HG03460 (cell line): Measurements from ENCODE around the gene MCCC1.
"Not testable (repeated sequence)": the region's sequence is repeated elsewhere in the genome, so short reads cannot be mapped to it uniquely, and the experiment has no call there.

ENCODE experiments used
- ATAC-seq: cut with Tn5 transposase; IDR thresholded peaks from one replicate; pipeline ENCODE4 v1.9.1; 2021; ENCODE audit not compliant: unreplicated experiment

Gene MCCC1

DNA sequence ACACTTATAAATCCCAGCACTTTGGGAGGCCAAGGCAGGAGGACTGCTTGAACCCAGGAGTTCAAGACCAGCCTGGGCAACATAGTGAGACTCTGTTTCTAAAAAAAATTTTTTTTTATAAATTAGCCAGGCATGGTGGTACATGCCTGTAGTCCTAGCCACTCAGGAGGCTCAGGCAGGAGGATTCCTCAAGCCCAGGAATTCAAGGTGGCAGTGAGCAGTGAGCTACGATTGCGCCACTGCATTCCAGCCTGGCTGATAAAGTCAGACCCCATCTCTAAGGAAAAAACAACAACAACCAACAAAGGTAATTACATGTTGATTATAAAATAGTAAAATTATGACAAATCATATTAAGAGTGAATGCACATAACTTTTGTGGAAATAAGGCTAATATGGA is 40.9 kb downstream of the MCCC1 start:
- no peak for ATAC-seq

DNA sequence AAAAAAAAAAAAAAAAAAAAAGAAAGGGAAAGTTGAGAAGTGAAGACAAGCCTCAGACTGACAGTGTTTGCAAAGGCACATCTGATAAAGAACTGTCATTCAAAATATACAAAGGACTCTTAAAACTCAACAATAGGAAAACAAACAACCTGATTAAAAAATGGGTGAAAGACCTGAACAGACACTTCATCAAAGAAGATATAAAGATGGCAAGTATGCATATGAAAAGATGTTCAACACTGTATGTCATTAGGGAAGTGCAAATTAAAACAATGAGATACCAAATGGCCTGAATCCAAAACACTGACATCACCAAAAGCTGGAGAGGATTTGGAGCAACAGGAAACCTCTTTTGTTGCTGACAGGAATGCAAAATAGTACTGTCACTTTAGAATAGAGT is 48.6 kb downstream of the MCCC1 start:
- ATAC-seq: no peak

DNA sequence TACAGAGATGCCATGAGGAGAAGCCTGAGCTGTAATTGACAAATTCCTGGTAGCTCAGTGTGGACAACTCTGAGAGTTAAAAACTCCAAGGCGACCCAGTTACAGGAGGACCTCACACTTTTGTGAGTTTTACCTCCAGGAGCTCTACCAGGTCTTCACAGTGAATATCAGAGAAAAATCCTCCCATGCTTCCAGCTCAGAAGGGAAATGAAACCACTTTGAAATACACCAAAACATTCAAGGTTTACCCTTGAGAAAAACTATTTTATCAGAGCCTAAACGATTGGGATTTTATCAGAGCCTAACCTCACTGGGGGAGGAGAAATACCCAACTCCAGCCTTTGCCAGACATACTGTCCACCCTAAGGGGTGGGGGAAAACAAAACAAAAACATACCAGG is 52.4 kb downstream of the MCCC1 start:
- ATAC-seq: no peak

DNA sequence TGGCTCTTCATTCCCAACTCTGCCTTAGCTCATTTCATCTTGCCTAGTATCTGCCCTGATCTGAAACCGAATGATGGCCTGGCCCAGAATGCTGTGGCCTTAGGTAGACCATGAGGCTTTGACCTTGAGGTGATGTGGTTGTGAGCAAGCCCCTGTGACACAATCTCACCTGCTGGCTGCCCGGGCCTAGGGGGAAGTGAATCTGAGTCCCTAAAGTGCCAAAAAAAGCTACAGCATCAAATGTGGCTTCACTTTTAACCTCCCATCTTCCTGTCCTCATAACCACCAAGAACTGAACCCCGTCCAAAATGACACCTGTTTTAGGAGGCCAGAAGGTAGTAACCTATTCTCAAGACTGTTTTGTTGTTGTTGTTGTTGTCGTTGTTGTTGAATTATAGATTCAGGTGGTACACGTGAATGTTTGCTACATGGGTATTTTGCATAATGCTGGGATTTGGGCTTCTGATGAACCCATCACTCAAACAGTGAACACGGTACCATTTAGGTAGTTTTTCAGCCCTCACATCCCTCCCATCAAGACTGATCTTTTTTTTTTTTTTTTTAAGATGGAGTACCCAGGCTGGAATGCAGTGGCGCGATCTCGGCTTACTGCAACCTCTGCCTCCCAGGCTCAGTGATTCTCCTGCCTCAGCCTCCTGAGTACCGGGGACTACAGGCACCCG is 54.6 kb downstream of the MCCC1 start:
- ATAC-seq: peak; percentile 97

DNA sequence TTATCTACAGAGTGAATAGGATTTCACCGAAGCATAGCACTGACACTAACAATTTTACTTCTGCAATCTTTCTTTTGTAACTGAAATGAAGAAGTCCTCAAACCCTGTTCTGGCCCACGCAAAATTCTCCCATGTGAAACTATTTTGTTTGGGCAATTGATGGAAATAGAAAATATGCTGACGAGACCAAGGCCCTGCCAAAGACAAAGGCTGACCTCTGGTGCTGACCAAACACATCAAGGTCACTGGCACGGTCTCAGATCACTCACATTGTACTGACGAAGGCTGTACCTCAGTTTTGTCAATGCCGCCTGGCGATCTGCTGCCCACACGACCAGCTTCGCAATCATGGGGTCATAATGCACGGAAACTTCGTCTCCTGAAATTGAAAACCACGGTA is 60.5 kb downstream of the MCCC1 start:
- no peak for ATAC-seq

DNA sequence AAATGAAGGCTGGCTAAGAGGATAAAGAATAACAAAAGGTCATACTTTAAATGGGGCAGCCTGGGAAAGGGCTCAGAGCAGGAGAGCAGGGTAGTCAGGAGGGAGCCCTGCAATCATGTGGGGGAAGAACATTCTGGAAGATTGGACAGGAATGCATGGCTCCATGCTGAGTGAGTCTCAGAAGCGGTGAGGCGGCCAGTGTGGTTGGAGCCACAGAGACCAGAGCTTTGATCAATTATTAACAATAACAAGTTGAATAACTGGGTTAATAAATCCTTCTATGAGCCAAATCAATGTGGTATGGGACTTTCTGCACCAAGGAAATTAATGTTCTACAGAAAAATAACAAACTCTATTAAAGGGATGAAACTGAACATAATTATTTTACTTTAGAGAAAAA is 61.1 kb downstream of the MCCC1 start:
- peak; percentile 89 for ATAC-seq

DNA sequence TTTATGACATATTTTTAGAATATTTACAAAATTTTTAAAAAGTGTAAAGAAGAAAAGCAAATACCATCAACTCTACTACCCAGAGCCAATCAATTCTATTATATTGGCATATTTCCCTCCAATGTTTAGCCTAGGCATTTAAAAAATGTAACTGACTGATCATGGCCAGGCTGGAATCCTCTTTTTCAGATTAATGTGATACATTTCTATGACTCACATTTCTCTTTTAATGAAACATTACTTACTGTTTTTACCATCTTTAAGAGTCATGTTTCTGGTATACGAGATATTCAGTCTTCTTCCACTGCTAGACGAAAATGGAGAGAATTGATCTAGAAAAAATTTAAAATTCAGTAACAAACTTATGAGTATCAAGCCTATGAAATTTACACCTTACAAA is 65.5 kb downstream of the MCCC1 start:
- ATAC-seq: no peak

DNA sequence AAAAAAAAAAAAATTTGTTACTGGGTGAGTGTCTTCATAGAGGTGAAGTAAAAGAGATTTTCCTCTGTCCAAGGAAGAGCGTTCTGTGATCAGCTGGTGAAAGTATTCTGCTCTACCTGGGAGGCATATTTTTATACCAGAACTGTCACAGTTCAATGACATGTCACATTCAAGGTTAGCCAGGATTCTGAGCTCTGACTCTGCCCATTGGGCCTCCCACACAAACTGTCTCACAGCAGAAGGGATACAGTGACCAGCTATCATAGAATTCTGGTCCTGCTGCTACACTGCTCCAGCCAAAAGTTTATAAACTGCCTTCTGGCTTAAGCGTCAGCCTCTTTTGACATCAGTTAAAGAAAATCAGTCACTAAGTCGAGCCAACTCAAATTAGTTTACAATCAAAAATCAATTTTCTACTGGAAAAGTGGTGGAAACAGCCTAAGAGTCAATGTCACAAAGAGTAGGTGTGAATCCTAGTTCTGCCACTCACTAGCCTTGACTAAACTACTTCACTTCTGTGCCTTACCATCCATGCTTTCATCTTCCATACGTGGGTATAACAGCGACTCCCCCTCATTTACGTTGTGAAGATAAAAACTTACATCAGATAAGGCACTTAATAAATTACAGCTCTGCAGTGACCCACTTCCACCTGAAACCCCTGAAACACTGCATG is 66.3 kb downstream of the MCCC1 start:
- no peak for ATAC-seq

DNA sequence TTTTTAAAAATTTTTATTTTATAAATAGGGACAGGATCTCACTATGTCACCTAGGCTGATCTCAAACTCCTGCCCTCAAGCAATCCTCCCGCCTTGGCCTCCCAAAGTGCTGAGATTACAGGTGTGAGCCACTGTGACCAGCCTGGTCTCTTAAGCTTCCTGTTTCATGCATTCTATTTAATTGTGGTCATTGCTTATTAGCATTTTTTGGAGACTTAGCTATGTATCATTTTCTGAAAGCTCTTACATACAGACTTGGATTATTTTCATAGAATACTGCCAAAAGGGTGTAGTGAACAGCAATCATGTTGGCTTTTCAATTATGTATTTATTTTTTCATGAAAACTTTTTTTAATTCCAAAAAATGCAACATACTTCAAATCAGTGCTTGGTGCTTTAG is 67.5 kb downstream of the MCCC1 start:
- ATAC-seq: no peak

DNA sequence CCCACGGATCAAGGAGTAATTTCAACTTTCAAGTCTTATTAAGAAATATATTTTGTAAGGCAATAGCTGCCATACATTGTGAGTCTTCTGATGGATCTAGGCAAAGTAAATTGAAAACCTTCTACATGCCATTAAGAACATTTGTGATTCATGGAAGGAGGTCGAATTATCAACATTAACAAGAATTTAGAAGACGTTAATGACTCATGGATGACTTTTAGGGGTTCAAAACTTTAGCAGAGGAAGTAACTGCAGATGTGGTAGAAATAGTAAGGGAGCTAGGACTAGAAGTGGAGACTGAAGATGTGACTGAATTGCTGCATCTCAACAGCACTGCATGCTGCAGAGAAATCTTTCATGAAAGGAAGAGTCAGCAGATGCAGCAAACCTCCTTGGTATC is 70.9 kb downstream of the MCCC1 start:
- no peak for ATAC-seq

DNA sequence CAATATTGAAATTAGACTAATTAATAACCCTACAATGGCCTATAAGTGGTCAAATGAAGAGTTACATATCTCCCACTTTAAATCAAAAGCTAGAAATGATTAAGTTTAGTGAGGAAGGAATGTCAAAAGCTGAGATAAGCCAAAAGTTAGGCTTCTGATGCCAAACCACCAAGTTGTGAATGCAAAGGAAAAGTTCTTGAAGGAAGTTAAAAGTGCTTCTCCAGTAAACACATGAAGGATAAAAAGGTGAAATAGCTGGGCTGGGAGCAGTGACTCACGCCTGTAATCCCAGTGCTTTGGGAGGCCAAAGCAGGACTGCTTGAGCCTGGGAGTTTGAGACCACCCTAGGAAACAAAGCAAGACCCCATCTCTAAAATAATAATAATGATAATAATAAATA is 72.0 kb downstream of the MCCC1 start:
- ATAC-seq: no peak

DNA sequence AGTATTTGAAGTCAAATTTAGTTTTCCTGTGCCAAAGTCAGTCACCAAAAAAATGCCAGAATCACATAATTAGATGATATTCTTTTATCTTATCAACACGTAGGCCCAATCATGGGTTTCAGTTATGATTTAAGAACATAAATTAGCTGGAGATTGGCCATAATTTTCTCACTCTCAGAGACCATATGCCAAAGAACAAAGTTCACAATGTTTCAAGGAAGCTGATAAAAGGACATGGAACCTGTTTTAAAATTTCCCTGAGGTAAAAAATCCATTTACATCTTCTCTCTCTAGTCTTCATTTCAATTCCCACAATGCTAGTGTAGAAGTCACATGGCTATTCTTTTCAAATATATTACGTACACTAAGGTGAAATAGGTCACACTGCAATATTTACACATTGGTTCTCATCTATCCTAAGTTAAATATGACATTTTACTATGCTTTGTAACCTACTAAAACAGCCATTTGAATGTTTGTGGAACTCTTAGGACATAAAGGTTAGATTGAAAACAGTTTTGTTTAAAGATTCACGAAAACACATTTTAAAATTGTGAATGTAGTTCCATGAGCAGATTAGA is 76.3 kb downstream of the MCCC1 start:
- ATAC-seq: no peak

DNA sequence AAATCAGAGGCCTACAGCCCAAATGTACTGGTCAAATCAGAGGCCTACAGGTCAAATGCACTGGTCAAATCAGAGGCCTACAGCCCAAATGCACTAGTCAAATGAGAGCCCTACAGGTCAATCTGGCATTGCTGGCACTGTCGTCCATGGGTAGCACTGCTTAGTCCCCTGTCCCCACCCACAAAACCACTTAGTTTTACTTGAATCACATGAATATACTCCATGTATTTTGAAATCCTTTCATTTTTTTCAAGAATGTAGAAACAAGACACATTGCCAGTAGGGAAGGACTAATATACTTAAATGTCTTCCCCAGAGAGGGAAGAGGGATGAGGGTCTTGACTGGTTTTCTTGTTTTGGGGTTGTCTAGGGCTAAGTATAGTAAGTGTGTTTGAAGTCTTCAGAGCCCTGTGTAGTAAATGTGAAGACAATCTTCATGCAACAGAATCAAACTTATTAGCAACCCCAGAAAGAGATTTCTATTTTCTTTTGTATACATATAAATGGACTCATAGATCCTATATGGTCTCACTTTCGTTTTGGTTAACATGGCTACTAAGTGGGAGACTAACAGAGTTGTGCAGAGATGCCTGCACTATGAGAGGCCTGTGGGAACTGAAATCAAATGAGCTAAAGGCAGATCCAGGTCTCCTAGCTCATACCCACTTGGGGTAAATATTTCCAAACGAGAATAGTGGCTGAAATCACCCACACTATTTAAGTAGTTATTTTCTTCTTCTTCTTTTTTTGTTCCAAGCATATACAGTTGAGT is 80.7 kb downstream of the MCCC1 start:
- ATAC-seq: no peak

DNA sequence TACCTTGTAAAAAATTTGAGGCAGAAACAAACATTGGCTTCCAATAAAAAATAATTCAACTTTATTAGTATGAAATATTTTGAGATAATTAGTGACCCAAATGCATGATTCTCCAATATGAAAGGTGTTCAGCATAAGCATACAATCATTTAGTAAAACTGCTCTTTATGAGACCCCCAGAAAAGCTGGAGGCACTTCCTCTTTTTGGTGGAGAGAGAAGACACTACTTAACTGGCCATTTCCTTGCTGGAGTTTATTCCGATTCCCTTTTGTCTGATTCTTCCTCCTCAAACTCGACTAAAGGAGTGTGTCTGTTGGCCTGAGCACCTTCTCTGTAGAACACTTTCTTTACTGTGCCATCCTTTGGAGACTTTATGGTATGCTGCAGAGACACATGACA is 84.1 kb downstream of the MCCC1 start:
- no peak for ATAC-seq

DNA sequence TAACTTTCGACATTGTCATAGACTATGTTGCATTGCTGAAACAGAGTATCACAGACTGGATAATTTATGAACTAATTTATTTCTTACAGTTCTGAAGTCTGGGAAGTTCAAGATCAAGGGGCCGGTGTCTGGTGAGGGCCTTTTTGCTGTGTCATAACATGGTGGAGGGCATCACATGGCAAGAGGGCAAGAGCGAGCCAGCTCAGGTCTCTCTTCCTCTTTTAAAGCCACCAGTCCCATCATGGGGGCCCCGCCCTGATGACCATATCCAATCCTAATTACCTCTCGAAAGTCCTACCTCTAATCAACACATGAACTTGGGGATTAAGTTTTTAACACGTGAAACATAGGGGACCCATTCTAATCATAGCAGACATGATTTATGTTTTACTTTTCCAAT is 85.4 kb downstream of the MCCC1 start:
- ATAC-seq: no peak

DNA sequence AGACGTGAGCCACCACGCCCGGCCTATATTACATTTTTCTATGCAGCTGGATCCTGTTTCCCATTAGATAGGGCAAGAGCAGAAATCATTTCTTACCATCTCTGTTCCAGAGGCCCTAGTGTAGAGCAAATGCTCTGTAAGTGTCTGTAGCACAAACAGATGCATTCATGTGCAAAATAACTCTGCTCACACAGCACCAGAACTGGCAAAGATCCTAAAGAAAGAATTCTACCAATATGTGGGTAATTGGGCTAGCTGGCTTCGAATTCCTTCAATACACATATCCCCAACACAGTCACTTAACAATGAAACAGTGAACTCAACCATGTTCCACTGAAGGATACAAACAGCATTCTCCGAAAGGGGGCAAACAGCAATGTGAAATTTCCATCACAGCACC is 86.2 kb downstream of the MCCC1 start:
- ATAC-seq: no peak

DNA sequence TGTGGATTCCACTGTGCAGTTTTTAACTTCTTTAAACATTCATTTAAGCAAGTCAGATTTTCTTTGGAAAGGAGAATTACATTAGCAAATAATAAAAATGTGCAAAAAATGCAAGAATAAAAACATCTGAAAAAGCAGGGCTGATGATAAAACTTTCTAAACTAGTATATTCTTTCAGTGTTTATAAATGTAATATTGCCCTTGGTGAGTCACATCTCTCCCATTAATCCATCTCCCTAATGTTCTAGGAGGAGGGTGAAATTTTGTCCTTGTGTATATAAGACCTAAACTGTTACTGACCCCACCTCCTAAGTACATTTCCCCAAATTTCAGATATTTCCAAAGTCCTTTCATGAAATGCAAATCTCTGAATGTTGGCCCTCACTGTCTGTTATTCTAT is 90.5 kb downstream of the MCCC1 start:
- ATAC-seq: no peak

DNA sequence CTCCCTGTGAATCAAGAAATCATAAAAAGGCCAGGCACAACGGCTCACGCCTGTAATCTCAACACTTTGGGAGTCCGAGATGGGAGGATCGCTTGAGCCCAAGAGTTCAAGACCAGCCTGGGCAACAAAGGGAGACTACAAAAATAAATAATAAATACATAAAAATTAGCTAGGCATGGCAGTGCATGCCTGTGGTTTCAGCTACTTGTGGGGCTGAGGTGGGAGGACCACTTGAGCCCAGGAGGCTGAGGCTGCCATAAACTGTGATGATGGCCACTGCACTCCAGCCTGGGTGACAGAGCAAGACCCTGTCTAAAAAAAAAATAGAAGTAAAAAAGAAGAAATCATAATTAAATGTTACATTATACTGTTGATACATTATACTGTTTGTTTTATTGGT is 91.0 kb downstream of the MCCC1 start:
- ATAC-seq: no peak

DNA sequence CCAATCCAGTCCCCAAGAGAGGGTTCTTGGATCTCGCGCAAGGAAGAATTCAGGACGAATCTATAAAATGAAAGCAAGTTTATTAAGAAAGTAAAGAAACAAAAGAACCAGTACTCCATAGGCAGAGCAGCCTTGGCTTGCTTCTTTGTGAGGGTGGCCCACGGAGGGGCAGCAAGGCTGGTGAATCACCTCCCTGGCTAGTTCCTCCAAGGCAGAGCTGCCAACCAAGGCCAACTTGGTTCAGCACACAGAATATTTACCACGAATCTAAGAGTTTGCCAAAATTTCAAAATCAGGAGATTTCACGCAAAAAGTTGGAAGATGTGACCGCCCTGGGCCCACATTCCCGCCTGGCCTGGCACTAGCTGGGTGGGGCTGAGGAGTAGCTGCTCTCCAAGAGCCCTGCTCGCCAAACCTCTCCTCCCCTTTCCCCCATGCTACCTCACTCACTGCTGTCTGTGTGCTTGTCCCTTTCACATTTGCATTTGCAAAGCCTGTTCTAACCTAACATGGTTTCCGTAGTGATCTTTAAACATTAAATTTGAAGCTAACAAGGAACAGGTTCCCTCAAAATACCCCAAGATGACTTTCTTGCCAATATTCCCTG is 92.8 kb downstream of the MCCC1 start:
- ATAC-seq: no peak

DNA sequence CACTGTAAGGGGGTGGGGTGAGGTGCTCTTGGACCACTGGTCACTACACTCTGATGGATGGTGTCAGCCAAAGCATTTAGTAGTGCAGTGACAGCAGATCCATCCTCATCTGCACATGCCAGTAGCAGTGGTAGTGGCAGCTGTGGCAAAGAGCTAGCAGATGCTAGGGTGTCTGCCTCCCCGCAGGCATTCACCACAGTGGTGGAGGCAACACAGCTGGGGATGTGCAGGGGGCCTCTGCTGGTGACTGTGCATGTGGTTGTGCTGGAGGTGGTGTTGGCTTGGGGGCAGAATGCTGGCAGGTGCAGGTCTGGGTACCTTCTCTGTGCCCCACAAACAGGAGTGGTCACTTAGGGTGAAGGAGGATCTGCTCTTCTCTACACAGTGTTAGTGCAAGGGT is 99.5 kb downstream of the MCCC1 start:
- ATAC-seq: no peak

DNA sequence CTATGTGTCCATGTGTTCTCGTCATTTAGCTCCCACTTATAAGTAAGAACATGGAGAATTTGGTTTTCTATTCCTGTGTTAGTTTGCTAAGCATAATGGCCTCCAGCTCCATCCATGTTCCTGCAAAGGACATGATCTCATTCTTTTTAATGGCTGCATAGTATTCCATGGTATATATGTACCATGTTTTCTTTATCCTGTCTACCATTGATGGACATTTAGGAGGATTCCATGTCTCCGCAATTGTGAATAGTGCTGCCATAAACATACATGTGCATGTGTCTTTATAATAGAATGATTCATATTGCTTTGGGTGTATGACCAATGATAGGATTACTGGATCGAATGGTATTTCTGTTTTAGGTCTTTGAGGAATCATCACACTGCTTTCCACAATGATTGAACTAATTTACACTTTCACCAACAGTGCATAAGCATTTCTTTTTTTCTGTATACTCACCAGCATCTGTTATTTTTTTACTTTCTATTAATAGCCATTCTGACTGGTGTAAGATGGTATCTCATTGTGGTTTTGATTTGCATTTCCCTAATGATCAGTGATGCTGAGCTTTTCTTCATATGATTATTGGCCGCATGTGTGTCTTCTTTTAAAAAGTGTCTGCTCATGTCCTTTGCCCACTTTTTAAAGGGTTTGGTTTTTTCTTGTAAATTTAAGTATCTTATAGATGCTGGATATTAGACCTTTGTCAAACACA is 105.7 kb downstream of the MCCC1 start:
- not testable (repeated sequence) for ATAC-seq
